Vagina (tissue), 2 donors: ENCODE data around the gene EMCN. TPM values are rescaled to one million over a fixed set of nuclear protein-coding genes. Genes with fewer than 3 reads are reported as not detected.

ENCODE experiments used
- DNase-seq, 2 donors: peaks; one replicate each; pipeline ENCODE4 v3.0.0-alpha.2; 2017; ENCODE audit errors: extremely low spot score in 2 of 2
- H3K27ac ChIP-seq: fragments of 200-600 bp; sonication (generic); one replicate; pipeline ENCODE4 v1.5.1; 2019
- H3K27me3 ChIP-seq: fragments of 200-600 bp; sonication (generic); one replicate; pipeline ENCODE4 v1.5.1; 2019
- H3K36me3 ChIP-seq, 2 donors: fragments of 200-600 bp; sonication (generic); one replicate each; pipeline ENCODE4 v1.5.1; 2017 to 2019
- H3K4me1 ChIP-seq: fragments of 200-600 bp; sonication (generic); one replicate; pipeline ENCODE4 v1.5.1; 2019
- H3K4me3 ChIP-seq, 2 donors: fragments of 200-600 bp; sonication (generic); 1 replicate in 1 of 2; 2 replicates in 1 of 2; pipeline ENCODE4 v1.5.1; 2016 to 2019
- H3K9me3 ChIP-seq: fragments of 200-600 bp; sonication (generic); one replicate; pipeline ENCODE4 v1.5.1; 2019
- CTCF ChIP-seq, 3 experiments: fragments of 450-650 bp in 2 of 3; fragments of 200-600 bp in 1 of 3; sonication (generic) in 1 of 3; IDR thresholded peaks; one replicate each; pipeline ENCODE4 v1.5.1; 2017 to 2019; ENCODE audit warnings: antibody characterized with exemption in 3 of 3, mild to moderate bottlenecking in 2 of 3, moderate library complexity in 2 of 3
- POLR2A ChIP-seq, 2 donors: fragments of 450-650 bp; IDR thresholded peaks; one replicate each; pipeline ENCODE4 v1.6.1; 2017; ENCODE audit warnings: antibody characterized with exemption in 2 of 2, mild to moderate bottlenecking in 2 of 2, moderate library complexity in 2 of 2
- POLR2AphosphoS5 ChIP-seq, 2 donors: sonication (generic); formaldehyde crosslinking; IDR thresholded peaks; one replicate each; pipeline ENCODE4 v1.9.0; 2017; ENCODE audit warnings: antibody characterized with exemption in 2 of 2, mild to moderate bottlenecking in 2 of 2, low read depth in 1 of 2; ENCODE audit not compliant: insufficient read depth in 1 of 2
- intact Hi-C: fragments of 100-400 bp; cut with DNase I; formaldehyde crosslinking; loops from one replicate; pipeline ENCODE4 v1.15.1; 2023
- total RNA-seq: library from RNA; depleted of rRNA; stranded (reverse); fragments of >200 nt; gene quantifications from one replicate; pipeline ENCODE4 v1.2.3, GENCODE V29; 2016

The EMCN gene
- total RNA-seq, 1 donor from 2014 or later, result 20.1 TPM

DNA sequence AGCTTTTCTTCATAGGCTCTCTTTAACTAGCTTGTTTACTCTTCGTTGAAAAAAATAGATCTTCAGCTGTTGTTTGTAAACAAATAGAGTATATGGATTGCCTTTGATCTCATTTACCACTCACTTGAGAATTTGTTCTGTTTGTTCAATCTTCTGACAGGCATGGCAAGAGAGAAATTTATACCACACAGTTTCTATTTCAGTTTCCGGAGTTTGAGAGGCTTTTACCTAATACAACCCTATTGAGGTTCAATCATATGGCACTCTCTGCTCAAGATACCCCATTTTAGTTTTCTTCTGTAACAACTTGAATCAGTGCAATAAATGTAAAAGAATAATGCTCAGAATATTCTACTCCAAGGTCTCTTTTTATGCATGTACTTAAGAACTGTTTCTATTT lies 148.0 kb downstream of the EMCN start:
- intact Hi-C loops, result no loop called here
- no peaks in the 10 kb centered on the region for H3K4me1 ChIP-seq
- no peaks in the 10 kb centered on the region for H3K27me3 ChIP-seq
- H3K27ac ChIP-seq, result no peak overlapping the region
- DNase-seq, result no peak
- no peaks in the 10 kb centered on the region for H3K36me3 ChIP-seq
- TF ChIP-seq POLR2A (IDR thresholded peaks at IDR 0.05), result no peak
- no peak for TF ChIP-seq POLR2AphosphoS5 (IDR thresholded peaks at IDR 0.05; ENCODE audit: insufficient read depth in 1 of 2, low read depth in 1 of 2)
- TF ChIP-seq CTCF (IDR thresholded peaks at IDR 0.05), result no peak
- H3K9me3 ChIP-seq, result no peaks in the 10 kb centered on the region
- H3K4me3 ChIP-seq, result no peak overlapping the region

GRCh38 chr4:100367451-100367850 lies 150.4 kb downstream of the EMCN start:
- no peak overlapping the region for H3K27ac ChIP-seq
- H3K4me1 ChIP-seq, result no peaks in the 10 kb centered on the region
- no peaks in the 10 kb centered on the region for H3K36me3 ChIP-seq
- no peak for DNase-seq
- no peaks in the 10 kb centered on the region for H3K27me3 ChIP-seq
- H3K9me3 ChIP-seq, result no peaks in the 10 kb centered on the region
- intact Hi-C loops, result no loop called here
- no peak overlapping the region for H3K4me3 ChIP-seq
- no peak for TF ChIP-seq POLR2A (IDR thresholded peaks at IDR 0.05)
- TF ChIP-seq CTCF (IDR thresholded peaks at IDR 0.05), result no peak
- no peak for TF ChIP-seq POLR2AphosphoS5 (IDR thresholded peaks at IDR 0.05; ENCODE audit: insufficient read depth in 1 of 2, low read depth in 1 of 2)

DNA sequence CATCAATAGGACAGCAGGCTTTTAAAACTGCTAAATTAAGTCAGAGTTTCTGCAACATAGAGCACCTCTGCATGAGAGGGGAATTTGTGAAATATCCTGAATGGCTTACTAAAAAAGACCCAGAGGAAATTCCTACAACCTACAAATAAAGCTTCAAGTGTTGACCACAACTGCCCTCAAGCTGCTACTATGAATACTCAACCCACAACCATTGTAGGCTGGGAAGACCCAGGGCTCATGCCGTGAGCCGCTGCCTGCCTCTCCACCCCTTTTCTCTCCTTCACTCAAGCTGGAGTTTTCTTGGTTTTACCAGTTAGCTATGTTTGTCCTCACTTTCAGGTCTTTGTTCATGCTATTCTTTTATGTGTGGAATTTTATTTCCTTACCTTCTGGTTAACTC lies 151.6 kb downstream of the EMCN start:
- no peak for DNase-seq
- no peak for TF ChIP-seq POLR2AphosphoS5 (IDR thresholded peaks at IDR 0.05; ENCODE audit: insufficient read depth in 1 of 2, low read depth in 1 of 2)
- no peak for TF ChIP-seq POLR2A (IDR thresholded peaks at IDR 0.05)
- no peak for TF ChIP-seq CTCF (IDR thresholded peaks at IDR 0.05)
- Histone ChIP-seq H3K27me3 (no peaks in the 10 kb centered on the region), H3K27ac (no peak overlapping the region), H3K4me1 (no peaks in the 10 kb centered on the region), H3K36me3 (no peaks in the 10 kb centered on the region), H3K4me3 (no peak overlapping the region), H3K9me3 (no peaks in the 10 kb centered on the region)
- intact Hi-C loops, result no loop called here

DNA sequence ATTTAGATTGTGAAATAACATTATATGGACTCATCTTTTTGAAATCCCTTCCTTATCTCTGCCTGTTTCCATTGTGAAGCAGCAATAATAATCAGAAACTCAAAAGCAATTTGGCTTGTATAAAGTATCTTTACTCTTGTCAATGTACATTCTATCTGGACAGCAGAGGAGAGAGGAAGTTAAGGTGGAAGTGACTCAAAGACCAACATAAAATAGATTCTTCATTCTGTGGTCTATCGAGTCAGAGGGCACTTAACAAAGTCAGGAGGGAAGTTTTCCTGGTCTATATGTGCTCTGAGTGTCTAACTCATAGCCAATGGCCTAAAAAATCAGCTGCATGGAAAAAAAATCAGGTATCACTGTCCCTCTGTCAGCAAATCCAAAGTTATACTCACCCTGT lies 155.5 kb downstream of the EMCN start:
- Histone ChIP-seq H3K9me3 (peaks cover 5% of the 10 kb centered on the region), H3K36me3 (no peaks in the 10 kb centered on the region), H3K27me3 (no peaks in the 10 kb centered on the region), H3K4me3 (no peak overlapping the region), H3K4me1 (no peaks in the 10 kb centered on the region), H3K27ac (no peak overlapping the region)
- no peak for DNase-seq
- TF ChIP-seq POLR2AphosphoS5 (IDR thresholded peaks at IDR 0.05; ENCODE audit: insufficient read depth in 1 of 2, low read depth in 1 of 2), result no peak
- TF ChIP-seq CTCF (IDR thresholded peaks at IDR 0.05), result no peak
- no peak for TF ChIP-seq POLR2A (IDR thresholded peaks at IDR 0.05)
- intact Hi-C loops, result no loop called here

GRCh38 chr4:100361336-100361735 lies 156.5 kb downstream of the EMCN start:
- Histone ChIP-seq H3K27me3 (no peaks in the 10 kb centered on the region), H3K9me3 (peaks cover 5% of the 10 kb centered on the region), H3K27ac (no peak overlapping the region), H3K4me1 (no peaks in the 10 kb centered on the region), H3K36me3 (no peaks in the 10 kb centered on the region), H3K4me3 (no peak overlapping the region)
- TF ChIP-seq POLR2AphosphoS5 (IDR thresholded peaks at IDR 0.05; ENCODE audit: insufficient read depth in 1 of 2, low read depth in 1 of 2) (no peak), CTCF (IDR thresholded peaks at IDR 0.05) (no peak), POLR2A (IDR thresholded peaks at IDR 0.05) (no peak)
- DNase-seq, result no peak
- intact Hi-C loops, result no loop called here
